GM19023 (cell line): ENCODE data around the gene GNAL.

Source experiments
- ATAC-seq: cut with Tn5 transposase; IDR thresholded peaks from one replicate; pipeline ENCODE4 v1.9.1; 2021; ENCODE audit warnings: mild to moderate bottlenecking, moderate library complexity; ENCODE audit not compliant: unreplicated experiment

Gene GNAL

GRCh38 chr18:11802586-11802985 is 113.5 kb downstream of the GNAL start:
- no peak for ATAC-seq

- ATAC-seq: no peak
These were observed 118.2 kb downstream of the GNAL start for GRCh38 chr18:11807233-11807632.

GRCh38 chr18:11808001-11808855 is 119.2 kb downstream of the GNAL start:
- no peak for ATAC-seq

- no peak for ATAC-seq
These were observed 120.8 kb downstream of the GNAL start for GRCh38 chr18:11809895-11810294.

GRCh38 chr18:11810379-11810778 is 121.3 kb downstream of the GNAL start:
- no peak for ATAC-seq

- ATAC-seq: no peak
These were observed 121.9 kb downstream of the GNAL start for GRCh38 chr18:11811009-11811408.

- no peak for ATAC-seq
These were observed 128.2 kb downstream of the GNAL start for GRCh38 chr18:11817229-11817628.

GRCh38 chr18:11818486-11819203 is 129.6 kb downstream of the GNAL start:
- ATAC-seq: no peak

- ATAC-seq: no peak
These were observed 130.9 kb downstream of the GNAL start for GRCh38 chr18:11819938-11820337.

GRCh38 chr18:11820697-11821096 is 131.6 kb downstream of the GNAL start:
- ATAC-seq: no peak

GRCh38 chr18:11821208-11821607 is 132.1 kb downstream of the GNAL start:
- ATAC-seq: no peak

GRCh38 chr18:11821643-11822237 is 132.7 kb downstream of the GNAL start:
- ATAC-seq: no peak

- no peak for ATAC-seq
These were observed 134.5 kb downstream of the GNAL start for GRCh38 chr18:11823545-11823944.

GRCh38 chr18:11826836-11827235 is 137.8 kb downstream of the GNAL start:
- no peak for ATAC-seq

- ATAC-seq: no peak
These were observed 139.8 kb downstream of the GNAL start for GRCh38 chr18:11828786-11829432.

- ATAC-seq: no peak
These were observed 141.5 kb downstream of the GNAL start for GRCh38 chr18:11830585-11830984.

GRCh38 chr18:11831921-11832320 is 142.9 kb downstream of the GNAL start:
- no peak for ATAC-seq

GRCh38 chr18:11834772-11835171 is 145.7 kb downstream of the GNAL start:
- no peak for ATAC-seq

- ATAC-seq: no peak
These were observed 150.5 kb downstream of the GNAL start for GRCh38 chr18:11839556-11839955.

- no peak for ATAC-seq
These were observed 151.4 kb downstream of the GNAL start for GRCh38 chr18:11840493-11840892.

GRCh38 chr18:11842562-11842961 is 153.5 kb downstream of the GNAL start:
- no peak for ATAC-seq
